ENCODE results near the gene BACH2.
"Not testable (repeated sequence)": the region's sequence is repeated elsewhere in the genome, so short reads cannot be mapped to it uniquely, and the experiment has no call there.

BACH2 gene

GRCh38 chr6:90039911-90040310 lies 256.7 kb downstream of the BACH2 start:
- DNase-seq, result no peak

GRCh38 chr6:90038961-90039653 lies 257.5 kb downstream of the BACH2 start:
- DNase-seq, result no peak

- DNase-seq, result no peak
Measured at GRCh38 chr6:90036963-90037362, 259.7 kb downstream of the BACH2 start.

- DNase-seq, result no peak
Measured at GRCh38 chr6:90035047-90035723, 261.5 kb downstream of the BACH2 start.

GRCh38 chr6:90033746-90034271 lies 262.8 kb downstream of the BACH2 start:
- no peak for DNase-seq

GRCh38 chr6:90032489-90033212 lies 264.0 kb downstream of the BACH2 start:
- not testable (repeated sequence) for DNase-seq

- no peak for DNase-seq
Measured at GRCh38 chr6:90028995-90029635, 267.5 kb downstream of the BACH2 start.

- DNase-seq, result no peak
Measured at GRCh38 chr6:90028066-90028778, 268.4 kb downstream of the BACH2 start.

- no peak for DNase-seq
Measured at GRCh38 chr6:90026216-90026615, 270.4 kb downstream of the BACH2 start.

- DNase-seq, result peak in 1 of 51 donors; percentile 41
Measured at GRCh38 chr6:90025523-90026061, 271.1 kb downstream of the BACH2 start.

GRCh38 chr6:90024633-90025032 lies 272.0 kb downstream of the BACH2 start:
- DNase-seq, result no peak

GRCh38 chr6:90021711-90022110 lies 274.9 kb downstream of the BACH2 start:
- DNase-seq, result no peak

GRCh38 chr6:90020746-90021145 lies 275.9 kb downstream of the BACH2 start:
- DNase-seq, result no peak

GRCh38 chr6:90019216-90019615 lies 277.4 kb downstream of the BACH2 start:
- no peak for DNase-seq

- no peak for DNase-seq
Measured at GRCh38 chr6:90015883-90016282, 280.8 kb downstream of the BACH2 start.

- DNase-seq, result no peak
Measured at GRCh38 chr6:90008908-90009501, 287.6 kb downstream of the BACH2 start.

GRCh38 chr6:90008189-90008907 lies 288.3 kb downstream of the BACH2 start:
- no peak for DNase-seq

GRCh38 chr6:90005048-90005827 lies 291.4 kb downstream of the BACH2 start:
- no peak for DNase-seq

- DNase-seq, result no peak
Measured at GRCh38 chr6:90004511-90004910, 292.1 kb downstream of the BACH2 start.
